Peyer's patch (tissue), 4 donors: ENCODE data around the gene PEMT.

ENCODE experiments used
- CTCF ChIP-seq, 6 experiments: fragments of 450-650 bp in 4 of 6; fragments of 200-600 bp in 2 of 6; sonication (generic) in 1 of 6; IDR thresholded peaks; one replicate each; pipeline ENCODE4 v1.5.1; 2017 to 2019; ENCODE audit warnings: antibody characterized with exemption in 6 of 6, mild to moderate bottlenecking in 3 of 6, moderate library complexity in 1 of 6
- POLR2A ChIP-seq, 2 donors: fragments of 450-650 bp; IDR thresholded peaks; one replicate each; pipeline ENCODE4 v1.5.1; 2017; ENCODE audit warnings: antibody characterized with exemption in 2 of 2, mild to moderate bottlenecking in 2 of 2, moderate library complexity in 2 of 2

GRCh38 chr17:17638467-17638866, 47.0 kb upstream of the PEMT start:
- TF ChIP-seq POLR2A (IDR thresholded peaks at IDR 0.05) (no peak), CTCF (IDR thresholded peaks at IDR 0.05) (no peak)
